Mesendoderm (in vitro differentiated cells): Measurements from ENCODE around the gene CHSY1.

ENCODE experiments used
- DNase-seq: peaks from one replicate; pipeline ENCODE4 v3.0.0; 2013
- H2AK5ac ChIP-seq: 2 replicates; pipeline ENCODE4 v1.6.1; 2013; ENCODE audit warnings: low read length, inconsistent platforms
- H2BK120ac ChIP-seq: 2 replicates; pipeline ENCODE4 v1.6.1; 2013; ENCODE audit warnings: low read depth, mild to moderate bottlenecking, low read length, moderate library complexity, mixed read lengths
- H2BK15ac ChIP-seq: replicated peaks from 2 replicates; pipeline ENCODE4 v1.6.1; 2013; ENCODE audit warnings: low read depth, mild to moderate bottlenecking, moderate library complexity
- H2BK5ac ChIP-seq: 2 replicates; pipeline ENCODE4 v1.6.1; 2013; ENCODE audit warnings: low read length, inconsistent platforms
- H3K18ac ChIP-seq: 2 replicates; pipeline ENCODE4 v1.6.1; 2013; ENCODE audit warnings: mild to moderate bottlenecking, low read length, mixed read lengths
- H3K23ac ChIP-seq: one replicate; pipeline ENCODE4 v1.6.1; 2013; ENCODE audit warnings: low read length
- H3K27ac ChIP-seq: 2 replicates; pipeline ENCODE4 v1.5.1; 2013; ENCODE audit warnings: low read depth, mild to moderate bottlenecking, inconsistent platforms, low read length, moderate library complexity
- H3K27me3 ChIP-seq: 2 replicates; pipeline ENCODE4 v1.6.1; 2013; ENCODE audit warnings: low read length, control low read depth, mild to moderate bottlenecking, inconsistent platforms; ENCODE audit not compliant: insufficient read depth, poor library complexity
- H3K36me3 ChIP-seq: 2 replicates; pipeline ENCODE4 v1.6.1; 2013; ENCODE audit warnings: low read length, inconsistent platforms; ENCODE audit not compliant: control insufficient read depth, insufficient read depth
- H3K4ac ChIP-seq: one replicate; pipeline ENCODE4 v1.6.1; 2013; ENCODE audit warnings: low read depth, mild to moderate bottlenecking, low read length, moderate library complexity
- H3K4me1 ChIP-seq: 2 replicates; pipeline ENCODE4 v1.6.1; 2013; ENCODE audit warnings: low read depth, low read length, inconsistent platforms; ENCODE audit not compliant: control insufficient read depth
- H3K4me2 ChIP-seq: 2 replicates; pipeline ENCODE4 v1.6.1; 2013; ENCODE audit warnings: low read length
- H3K4me3 ChIP-seq: 2 replicates; pipeline ENCODE4 v1.5.1; 2013; ENCODE audit warnings: mild to moderate bottlenecking, low read length
- H3K56ac ChIP-seq: one replicate; pipeline ENCODE4 v1.6.1; 2013; ENCODE audit warnings: low read length
- H3K79me1 ChIP-seq: 2 replicates; pipeline ENCODE4 v1.6.1; 2013; ENCODE audit warnings: low read length, inconsistent platforms
- H3K79me2 ChIP-seq: 2 replicates; pipeline ENCODE4 v1.6.1; 2013; ENCODE audit warnings: mild to moderate bottlenecking, low read length; ENCODE audit not compliant: control insufficient read depth, insufficient read depth
- H3K9ac ChIP-seq: 2 replicates; pipeline ENCODE4 v1.6.1; 2013; ENCODE audit warnings: low read length, inconsistent platforms
- H4K5ac ChIP-seq: one replicate; pipeline ENCODE4 v1.6.1; 2013; ENCODE audit warnings: low read length
- H4K8ac ChIP-seq: one replicate; pipeline ENCODE4 v1.6.1; 2013; ENCODE audit warnings: low read depth, mild to moderate bottlenecking, control low read depth, low read length, moderate library complexity
- WGBS: extraction: QIAGEN DNeasy Blood & Tissue Kit; methylation state at CpG from one replicate; pipeline ENCODE4 v1.1.7; 2013; ENCODE audit warnings: low lambda C conversion rate, missing lambda C conversion rate; ENCODE audit not compliant: insufficient coverage; ENCODE audit errors: extremely low coverage; 5-methylcytosine and 5-hydroxymethylcytosine counted together

CHSY1 gene

DNA sequence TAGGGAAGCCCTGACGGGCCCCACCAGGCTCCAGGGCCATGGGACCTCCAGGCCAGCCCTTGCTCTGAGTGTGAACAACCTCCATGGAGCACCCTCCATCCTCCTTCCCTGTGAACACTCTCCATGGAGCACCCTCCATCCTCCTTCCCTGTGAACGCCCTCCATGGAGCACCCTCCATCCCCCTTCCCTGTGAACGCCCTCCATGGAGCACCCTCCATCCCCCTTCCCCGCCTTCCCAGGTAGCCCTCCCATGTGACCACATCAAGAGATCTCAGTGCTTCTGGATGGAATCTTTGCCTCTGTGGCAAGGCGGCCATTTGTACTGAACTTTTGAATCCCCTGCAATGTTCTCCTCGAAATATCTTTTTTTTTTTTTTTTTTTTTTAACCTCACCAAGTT lies 66.5 kb downstream of the CHSY1 start:
- H3K18ac ChIP-seq, result no peak overlapping the region
- H2BK15ac ChIP-seq, result no peak overlapping the region
- no peak overlapping the region for H3K23ac ChIP-seq
- H3K56ac ChIP-seq, result no peak overlapping the region
- H3K79me2 ChIP-seq, result peaks cover 52% of the 10 kb centered on the region
- no peak overlapping the region for H2BK5ac ChIP-seq
- no peak overlapping the region for H3K4me2 ChIP-seq
- H3K4me3 ChIP-seq, result no peak overlapping the region
- H2AK5ac ChIP-seq, result no peak overlapping the region
- peaks cover 35% of the 10 kb centered on the region for H3K79me1 ChIP-seq
- no peak overlapping the region for H3K27ac ChIP-seq
- no peak overlapping the region for H4K5ac ChIP-seq
- DNase-seq, result no peak
- no peaks in the 10 kb centered on the region for H3K27me3 ChIP-seq
- H2BK120ac ChIP-seq, result no peak overlapping the region
- H4K8ac ChIP-seq, result no peak overlapping the region
- no peaks in the 10 kb centered on the region for H3K36me3 ChIP-seq
- no peak overlapping the region for H3K9ac ChIP-seq
- WGBS, result no CpG with 5 or more reads among the region's 6 CpGs
- no peak overlapping the region for H3K4ac ChIP-seq
- H3K4me1 ChIP-seq, result peaks cover 7% of the 10 kb centered on the region

DNA sequence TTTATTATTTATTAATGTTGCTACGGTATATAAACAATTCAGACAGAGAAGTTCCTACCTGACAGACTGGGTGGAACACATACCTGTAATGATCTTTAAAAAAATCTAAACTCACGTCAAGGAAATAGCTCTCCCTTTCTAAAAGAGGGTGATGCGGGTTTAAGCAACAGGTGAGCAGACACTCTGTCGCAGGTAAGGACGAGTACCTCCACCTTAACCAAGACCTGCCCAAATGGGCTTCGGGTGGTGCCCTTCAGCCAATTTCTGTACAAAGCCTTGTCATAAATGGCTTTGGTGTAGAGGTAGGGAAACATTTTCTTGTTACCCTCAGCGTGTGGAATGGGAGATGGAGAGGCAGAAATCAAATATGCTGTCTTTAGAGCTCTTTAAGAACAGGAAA lies 67.0 kb downstream of the CHSY1 start:
- Histone ChIP-seq H3K4me2 (no peak overlapping the region), H3K23ac (no peak overlapping the region), H3K27me3 (no peaks in the 10 kb centered on the region), H3K4me1 (peaks cover 7% of the 10 kb centered on the region), H2BK15ac (no peak overlapping the region), H3K79me2 (peaks cover 48% of the 10 kb centered on the region), H2BK120ac (no peak overlapping the region), H3K9ac (no peak overlapping the region), H3K18ac (no peak overlapping the region), H3K79me1 (peaks cover 31% of the 10 kb centered on the region), H2BK5ac (no peak overlapping the region), H4K5ac (no peak overlapping the region), H3K27ac (no peak overlapping the region), H3K4me3 (no peak overlapping the region), H3K56ac (no peak overlapping the region), H3K4ac (no peak overlapping the region), H4K8ac (no peak overlapping the region), H3K36me3 (no peaks in the 10 kb centered on the region), H2AK5ac (no peak overlapping the region)
- DNase-seq, result no peak
- WGBS, result no CpG with 5 or more reads among the region's 7 CpGs

DNA sequence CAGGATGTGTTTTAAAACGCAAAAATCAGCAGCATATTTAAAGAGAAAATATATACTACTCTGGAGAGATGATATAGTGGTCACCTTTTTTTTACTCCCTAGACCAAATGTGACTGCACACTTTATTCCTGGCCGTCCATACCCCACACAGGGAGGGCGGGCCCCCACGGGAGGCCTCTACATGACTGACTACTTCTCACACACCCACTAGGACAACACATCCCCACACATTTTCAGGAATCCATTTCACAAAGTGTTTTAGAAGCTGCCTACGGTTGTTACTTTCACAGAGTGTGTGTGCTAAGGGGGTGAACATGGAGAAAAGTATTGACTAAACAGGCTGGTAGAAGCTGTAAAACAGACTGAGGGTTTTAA lies 67.9 kb downstream of the CHSY1 start:
- Histone ChIP-seq H3K4ac (no peak overlapping the region), H4K8ac (no peak overlapping the region), H3K4me3 (no peak overlapping the region), H4K5ac (no peak overlapping the region), H3K56ac (no peak overlapping the region), H3K79me1 (peaks cover 27% of the 10 kb centered on the region), H3K18ac (no peak overlapping the region), H3K9ac (no peak overlapping the region), H3K27me3 (no peaks in the 10 kb centered on the region), H3K4me1 (peaks cover 7% of the 10 kb centered on the region), H3K79me2 (peaks cover 40% of the 10 kb centered on the region), H3K4me2 (no peak overlapping the region), H3K36me3 (no peaks in the 10 kb centered on the region), H3K23ac (no peak overlapping the region), H2AK5ac (no peak overlapping the region), H2BK120ac (no peak overlapping the region), H2BK5ac (no peak overlapping the region), H3K27ac (no peak overlapping the region), H2BK15ac (no peak overlapping the region)
- no peak for DNase-seq
- WGBS, result no CpG with 5 or more reads among the region's 5 CpGs

DNA sequence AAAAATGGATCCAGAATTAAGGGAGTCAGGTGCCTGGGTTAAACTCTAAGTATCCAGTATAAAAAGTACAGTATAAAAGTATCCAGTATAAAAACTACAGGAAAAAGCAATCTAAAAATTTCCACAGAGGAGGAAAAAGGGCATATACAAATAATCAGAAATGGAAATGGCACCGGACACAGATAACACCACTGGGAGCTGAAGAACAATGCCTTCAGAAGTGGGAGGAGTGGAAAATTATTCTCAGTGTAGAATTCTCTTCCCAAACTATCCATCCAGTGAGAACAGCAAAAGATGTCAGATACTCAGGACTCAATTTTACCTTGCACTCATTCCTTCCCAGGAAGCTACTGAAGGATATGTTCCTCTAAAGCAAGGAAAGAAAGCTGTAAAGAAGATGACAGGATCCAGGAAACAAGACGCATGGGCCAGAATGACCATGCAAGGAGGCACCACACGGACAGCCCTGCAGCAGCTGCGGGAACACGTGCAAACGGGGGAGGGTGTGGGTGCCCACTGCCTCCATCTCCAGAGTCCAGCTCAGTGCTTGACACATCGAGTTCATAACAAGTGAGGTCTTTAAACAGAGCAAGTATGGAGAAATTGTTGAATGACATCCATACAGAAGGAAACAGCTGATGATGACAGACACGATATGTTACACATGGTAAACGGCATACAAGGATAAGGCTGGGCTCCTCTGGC lies 68.5 kb downstream of the CHSY1 start:
- no peak overlapping the region for H2AK5ac ChIP-seq
- no peak overlapping the region for H2BK15ac ChIP-seq
- no peak overlapping the region for H2BK120ac ChIP-seq
- no peak overlapping the region for H4K5ac ChIP-seq
- H4K8ac ChIP-seq, result no peak overlapping the region
- H3K9ac ChIP-seq, result no peak overlapping the region
- H3K27ac ChIP-seq, result no peak overlapping the region
- no peaks in the 10 kb centered on the region for H3K36me3 ChIP-seq
- H3K4me3 ChIP-seq, result no peak overlapping the region
- no peak overlapping the region for H3K4me2 ChIP-seq
- H3K4ac ChIP-seq, result no peak overlapping the region
- peaks cover 37% of the 10 kb centered on the region for H3K79me2 ChIP-seq
- no peak overlapping the region for H3K23ac ChIP-seq
- peaks cover 7% of the 10 kb centered on the region for H3K4me1 ChIP-seq
- peaks cover 27% of the 10 kb centered on the region for H3K79me1 ChIP-seq
- DNase-seq, result no peak
- no peaks in the 10 kb centered on the region for H3K27me3 ChIP-seq
- no peak overlapping the region for H2BK5ac ChIP-seq
- H3K18ac ChIP-seq, result no peak overlapping the region
- no CpG with 5 or more reads among the region's 9 CpGs for WGBS
- H3K56ac ChIP-seq, result no peak overlapping the region

DNA sequence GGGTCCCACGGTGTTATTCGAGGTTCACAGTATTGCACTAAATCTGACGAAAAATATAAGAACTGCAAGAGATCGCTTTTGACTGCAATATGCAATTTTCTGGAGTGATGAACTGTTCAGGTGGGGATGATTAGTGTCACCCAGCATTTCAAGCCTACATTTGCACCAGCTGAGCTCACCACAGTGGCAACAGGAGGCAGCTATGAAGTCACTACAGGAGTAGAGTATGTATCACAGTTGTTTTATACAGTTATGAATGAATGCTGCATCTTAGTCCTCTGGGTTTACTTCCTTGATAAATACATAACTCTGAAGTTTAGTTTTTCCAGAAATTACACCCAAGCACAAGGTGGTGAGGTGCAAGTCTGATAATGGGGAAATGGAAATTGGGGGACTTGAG lies 69.6 kb downstream of the CHSY1 start:
- Histone ChIP-seq H3K4me1 (peaks cover 3% of the 10 kb centered on the region), H3K4ac (no peak overlapping the region), H2BK120ac (no peak overlapping the region), H3K4me2 (no peak overlapping the region), H3K79me2 (peaks cover 35% of the 10 kb centered on the region), H4K8ac (no peak overlapping the region), H2BK15ac (no peak overlapping the region), H3K36me3 (no peaks in the 10 kb centered on the region), H3K23ac (no peak overlapping the region), H3K18ac (no peak overlapping the region), H3K79me1 (peaks cover 26% of the 10 kb centered on the region), H3K56ac (no peak overlapping the region), H3K9ac (no peak overlapping the region), H2BK5ac (no peak overlapping the region), H2AK5ac (no peak overlapping the region), H3K4me3 (no peak overlapping the region), H3K27me3 (no peaks in the 10 kb centered on the region), H3K27ac (no peak overlapping the region), H4K5ac (no peak overlapping the region)
- DNase-seq, result no peak
- WGBS, result no CpG with 5 or more reads among the region's 4 CpGs

DNA sequence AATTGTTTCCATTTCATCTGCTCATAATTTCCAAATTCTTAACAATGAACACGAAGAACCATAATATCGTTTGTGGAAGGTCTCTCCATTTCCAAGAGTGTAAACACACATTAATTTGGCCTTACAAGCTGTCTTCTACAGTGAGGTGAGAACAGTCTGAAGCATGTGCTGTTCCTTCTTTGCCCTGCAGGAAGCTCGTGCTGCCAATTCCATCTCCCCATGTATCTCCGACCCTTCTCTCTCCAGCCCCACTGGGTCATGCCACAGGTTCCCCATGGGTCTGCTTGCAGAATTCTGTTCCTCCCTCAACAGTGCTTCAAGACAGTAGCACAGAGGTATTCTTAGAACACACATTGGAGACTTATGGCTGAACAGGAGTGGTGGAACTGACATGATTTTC lies 70.5 kb downstream of the CHSY1 start:
- Histone ChIP-seq H3K18ac (no peak overlapping the region), H4K5ac (no peak overlapping the region), H2AK5ac (no peak overlapping the region), H2BK5ac (no peak overlapping the region), H3K4me3 (no peak overlapping the region), H3K27ac (no peak overlapping the region), H3K36me3 (no peaks in the 10 kb centered on the region), H3K79me2 (peaks cover 30% of the 10 kb centered on the region), H3K79me1 (peaks cover 26% of the 10 kb centered on the region), H3K9ac (no peak overlapping the region), H3K23ac (no peak overlapping the region), H3K4ac (no peak overlapping the region), H3K27me3 (no peaks in the 10 kb centered on the region), H3K56ac (no peak overlapping the region), H3K4me1 (peaks cover 3% of the 10 kb centered on the region), H2BK15ac (no peak overlapping the region), H4K8ac (no peak overlapping the region), H2BK120ac (no peak overlapping the region), H3K4me2 (no peak overlapping the region)
- DNase-seq, result no peak
- WGBS, result no CpG with 5 or more reads among the region's 4 CpGs
